AG10803 (cell line): ENCODE measurements around the gene PNPLA7.

Experiments used
- DNase-seq: peaks from one replicate; pipeline ENCODE4 v3.0.0; 2010; ENCODE audit warnings: low read depth
- H3K4me3 ChIP-seq: 2 replicates; pipeline ENCODE4 v1.5.1; 2011; ENCODE audit warnings: mild to moderate bottlenecking, low read length, control low read depth
- CTCF ChIP-seq: conservative IDR thresholded peaks from 2 replicates; pipeline ENCODE4 v1.5.1; 2011; ENCODE audit warnings: mild to moderate bottlenecking, low read length, control low read depth, inconsistent platforms

Gene PNPLA7

GRCh38 chr9:137506702-137507171 lies 43.5 kb downstream of the PNPLA7 start:
- H3K4me3 ChIP-seq, result no peak overlapping the region
- peak; percentile 93 for DNase-seq
- no peak for TF ChIP-seq CTCF

GRCh38 chr9:137506274-137506673 lies 43.9 kb downstream of the PNPLA7 start:
- no peak overlapping the region for H3K4me3 ChIP-seq
- DNase-seq, result no peak
- TF ChIP-seq CTCF, result no peak

GRCh38 chr9:137505421-137506140 lies 44.6 kb downstream of the PNPLA7 start:
- TF ChIP-seq CTCF, result no peak
- no peak for DNase-seq
- H3K4me3 ChIP-seq, result no peak overlapping the region

- no peak for TF ChIP-seq CTCF
- no peak overlapping the region for H3K4me3 ChIP-seq
- DNase-seq, result no peak
These were observed 45.8 kb downstream of the PNPLA7 start for GRCh38 chr9:137504432-137504777.

GRCh38 chr9:137502008-137502911 lies 47.9 kb downstream of the PNPLA7 start:
- H3K4me3 ChIP-seq, result no peak overlapping the region
- no peak for TF ChIP-seq CTCF
- DNase-seq, result no peak

GRCh38 chr9:137501457-137501856 lies 48.7 kb downstream of the PNPLA7 start:
- no peak for DNase-seq
- H3K4me3 ChIP-seq, result no peak overlapping the region
- no peak for TF ChIP-seq CTCF
